NCI-H748 (cell line): ENCODE data around the gene MUC21.

Experiments used
- DNase-seq: peaks from one replicate; lab custom pipeline; 2025; ENCODE audit not compliant: unreplicated experiment; lab: John Stamatoyannopoulos, UW

The MUC21 gene

GRCh38 chr6:30983439-30983838 is at the start of gene MUC21:
Gene MUC21, plus strand, starts transcription at chr6:30983718. Its CDS starts 241 bp downstream, at chr6:30983959.
- DNase-seq = no peak

DNA sequence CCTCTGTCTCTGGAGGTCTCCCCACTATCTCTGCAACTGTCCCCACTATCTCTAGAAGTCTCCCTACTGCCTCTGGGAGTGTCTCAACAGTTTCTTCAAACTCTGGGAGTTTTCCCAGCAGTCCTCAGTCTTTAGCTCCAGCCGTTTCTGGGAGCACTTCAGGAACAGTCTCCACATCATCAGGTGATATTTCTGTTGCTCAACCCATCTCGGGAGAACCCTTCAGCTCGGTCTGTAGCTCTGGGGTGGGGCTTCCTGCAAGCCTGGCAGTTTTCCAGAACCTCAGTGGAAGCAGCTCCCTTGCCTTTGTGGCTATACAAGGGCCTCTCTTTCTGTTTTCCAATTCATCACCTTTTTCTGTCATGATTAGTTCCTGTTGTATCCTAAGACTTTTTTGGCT is 48.5 kb upstream of the MUC21 start:
- DNase-seq = peak; percentile 31

DNA sequence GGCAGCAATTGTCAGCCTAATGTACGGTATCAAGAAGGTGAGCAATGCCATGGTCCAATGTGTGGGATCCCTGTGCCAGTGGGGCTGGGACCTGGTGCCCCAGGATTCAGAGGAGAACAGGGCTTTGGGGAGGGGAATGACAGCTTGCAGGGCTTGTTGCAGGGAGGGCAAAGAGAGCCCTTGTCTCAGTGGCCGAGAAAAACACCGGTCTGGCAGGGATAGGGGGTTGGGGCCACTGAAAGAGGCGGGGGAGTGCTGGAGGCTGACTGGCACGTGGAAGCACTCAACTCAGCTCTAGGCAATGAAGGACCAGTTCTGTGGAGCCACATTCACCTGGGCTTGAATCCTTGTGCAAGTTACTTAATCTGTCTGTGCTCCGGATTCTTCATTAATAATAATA is 46.3 kb upstream of the MUC21 start:
- no peak for DNase-seq

- DNase-seq = no peak
Observed at GRCh38 chr6:30938730-30939129, 44.8 kb upstream of the MUC21 start.

- no peak for DNase-seq
Observed at GRCh38 chr6:30939473-30939872, 44.0 kb upstream of the MUC21 start.

- DNase-seq = no peak
Observed at GRCh38 chr6:30940361-30940986, 43.0 kb upstream of the MUC21 start, which contains the start of gene MUCL3. Gene MUCL3, plus strand, starts transcription at chr6:30940973. Its CDS starts 27 bp downstream, at chr6:30941000.

DNA sequence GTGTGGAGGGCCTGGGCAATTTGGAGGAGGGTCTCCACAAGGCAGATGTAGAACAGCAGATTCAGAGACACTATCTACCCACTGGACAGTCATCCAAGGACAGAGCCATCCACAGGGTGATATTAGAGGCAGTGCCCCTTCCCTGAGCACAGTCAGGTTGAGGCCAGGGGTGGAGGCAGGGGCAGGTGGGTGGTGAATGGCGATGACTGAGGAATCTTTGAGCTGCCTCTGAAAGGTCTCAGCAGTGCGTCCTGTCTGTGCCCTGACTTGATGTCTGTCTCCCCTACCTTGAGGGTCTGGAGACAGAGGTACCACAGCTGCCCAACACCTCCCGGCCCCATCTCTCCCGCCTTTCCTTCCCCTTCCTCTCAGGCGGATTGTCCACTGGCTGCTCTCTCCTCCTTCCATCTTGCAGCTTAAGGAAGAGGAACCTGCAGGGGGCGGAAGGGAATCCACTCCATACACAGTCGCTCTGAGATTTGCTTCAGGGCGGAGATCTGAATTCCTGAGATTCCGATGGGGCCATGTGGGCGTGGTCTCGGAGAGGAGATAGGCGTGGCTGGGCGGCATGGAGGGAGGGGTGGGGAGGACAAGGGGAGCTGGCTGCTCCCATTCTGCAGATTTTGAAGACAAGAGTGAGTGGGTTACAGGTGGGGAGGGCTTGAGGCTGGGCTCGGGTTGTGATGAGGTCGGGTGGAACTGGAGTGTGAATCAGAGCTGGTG is 41.0 kb upstream of the MUC21 start:
- DNase-seq = no peak

DNA sequence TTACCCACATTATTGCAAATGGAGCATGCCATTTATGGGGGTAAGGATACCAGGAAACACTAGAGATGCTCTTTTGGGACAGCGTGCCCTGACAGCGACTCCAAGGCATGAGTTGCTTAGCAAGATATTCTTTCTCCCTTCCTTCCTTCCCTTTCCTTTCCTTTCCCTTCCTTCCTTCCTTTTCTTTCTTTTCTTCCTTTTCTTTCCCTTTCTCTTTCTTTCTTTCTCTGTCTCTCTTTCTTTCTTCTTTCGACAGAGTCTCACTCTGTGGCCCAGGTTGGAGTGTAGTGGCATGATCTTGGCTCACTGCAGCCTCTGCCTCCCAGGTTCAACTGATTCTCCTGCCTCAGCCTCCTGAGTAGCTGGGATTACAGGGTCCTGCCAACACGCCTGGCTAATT is 39.5 kb upstream of the MUC21 start:
- DNase-seq = no peak

DNA sequence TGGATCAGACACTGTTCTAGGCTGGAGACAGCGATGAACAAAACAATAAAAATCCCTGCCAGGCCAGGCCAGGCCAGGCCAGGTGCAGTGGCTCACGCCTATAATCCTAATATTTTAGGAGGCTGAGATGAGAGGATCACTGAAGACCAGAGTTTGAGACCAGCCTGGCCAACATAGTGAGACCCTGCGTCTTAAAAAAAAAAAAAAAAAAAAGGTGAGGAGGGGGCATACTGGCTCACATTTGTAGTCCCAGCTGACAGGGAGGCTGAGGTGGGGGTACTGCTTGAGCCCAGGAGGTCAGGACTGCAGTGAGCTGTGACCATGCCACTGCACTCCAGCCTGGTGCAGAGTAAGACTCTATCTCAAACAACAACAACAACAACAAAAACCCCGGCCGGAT is 38.2 kb upstream of the MUC21 start:
- no peak for DNase-seq

- no peak for DNase-seq
Observed at GRCh38 chr6:30947231-30947630, 36.3 kb upstream of the MUC21 start.

DNA sequence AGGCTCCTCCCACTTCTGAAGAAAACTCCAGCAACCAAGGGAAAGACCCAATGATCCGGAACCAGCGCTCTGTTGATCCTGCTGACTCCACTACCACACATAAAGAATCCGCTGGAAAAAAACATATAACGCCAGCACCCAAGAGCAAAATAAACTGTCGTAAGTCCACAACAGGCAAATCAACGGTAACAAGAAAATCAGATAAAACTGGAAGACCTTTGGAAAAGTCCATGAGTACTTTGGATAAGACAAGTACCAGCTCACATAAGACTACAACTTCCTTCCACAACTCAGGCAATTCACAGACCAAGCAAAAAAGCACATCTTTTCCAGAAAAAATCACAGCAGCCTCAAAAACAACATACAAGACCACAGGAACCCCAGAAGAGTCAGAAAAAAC is 34.7 kb upstream of the MUC21 start:
- no peak for DNase-seq

GRCh38 chr6:30951907-30952469 is 31.5 kb upstream of the MUC21 start:
- DNase-seq = no peak

- no peak for DNase-seq
Observed at GRCh38 chr6:30954631-30955366, 28.7 kb upstream of the MUC21 start.

GRCh38 chr6:30955367-30956042 is 28.0 kb upstream of the MUC21 start:
- DNase-seq = peak; percentile 78

DNA sequence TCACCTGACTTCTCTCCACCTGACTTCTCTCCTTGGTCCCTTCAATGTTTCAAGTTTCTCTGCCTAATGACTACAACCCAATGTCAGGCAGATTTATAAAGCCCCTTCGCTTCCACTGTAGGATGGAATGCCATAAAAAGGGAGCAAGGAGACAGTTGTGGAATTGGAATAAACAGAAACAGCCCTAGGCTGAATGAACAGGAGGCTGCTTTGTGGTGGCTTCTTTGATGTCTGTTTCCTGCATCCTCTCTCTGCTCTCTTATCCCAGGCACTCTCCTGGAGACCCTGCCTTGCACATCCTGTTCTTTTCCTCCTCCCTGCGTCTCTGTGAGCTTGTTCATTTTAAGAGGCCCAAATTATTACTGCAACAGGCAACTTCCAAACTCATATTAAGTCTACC is 25.8 kb upstream of the MUC21 start:
- DNase-seq = no peak

DNA sequence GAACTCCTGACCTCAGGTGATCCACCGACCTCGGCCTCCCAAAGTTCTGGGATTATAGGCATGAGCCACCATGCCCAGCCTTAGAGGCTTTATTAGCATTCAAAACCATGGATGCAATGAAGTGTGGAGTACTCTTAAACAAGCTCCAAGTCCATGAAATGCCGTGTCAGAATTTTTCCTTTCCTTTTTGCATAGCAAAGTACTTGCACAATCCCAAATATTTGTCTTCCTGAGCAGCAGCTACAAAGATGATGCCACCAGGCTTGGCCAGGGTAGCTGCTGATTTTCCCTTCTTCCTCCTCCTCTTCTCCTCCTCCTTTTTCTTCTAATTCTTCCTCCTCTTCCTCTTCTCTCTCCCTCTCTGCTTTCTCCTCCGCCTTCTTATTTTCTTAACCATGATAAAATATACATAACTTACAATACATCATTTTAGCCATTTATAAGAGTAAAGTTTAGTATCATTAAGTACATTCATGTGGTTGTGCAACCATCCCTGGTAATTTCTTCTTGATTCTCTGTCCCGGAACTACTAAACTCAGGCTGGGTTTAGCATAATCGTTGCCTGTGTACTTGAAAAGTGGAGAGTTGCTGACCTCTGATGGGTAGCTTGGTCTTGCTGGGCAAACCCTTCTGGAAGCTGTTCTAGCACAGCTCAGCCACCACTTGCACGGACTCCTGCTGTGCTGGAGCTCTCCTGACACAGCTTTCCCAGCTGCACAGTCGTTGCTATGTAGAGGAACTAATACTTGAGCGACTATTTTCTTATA is 22.4 kb upstream of the MUC21 start:
- DNase-seq = peak; percentile 23

- no peak for DNase-seq
Observed at GRCh38 chr6:30962716-30963115, 20.8 kb upstream of the MUC21 start.

GRCh38 chr6:30963641-30964040 is 19.9 kb upstream of the MUC21 start:
- no peak for DNase-seq

- no peak for DNase-seq
Observed at GRCh38 chr6:30964075-30964474, 19.4 kb upstream of the MUC21 start.

DNA sequence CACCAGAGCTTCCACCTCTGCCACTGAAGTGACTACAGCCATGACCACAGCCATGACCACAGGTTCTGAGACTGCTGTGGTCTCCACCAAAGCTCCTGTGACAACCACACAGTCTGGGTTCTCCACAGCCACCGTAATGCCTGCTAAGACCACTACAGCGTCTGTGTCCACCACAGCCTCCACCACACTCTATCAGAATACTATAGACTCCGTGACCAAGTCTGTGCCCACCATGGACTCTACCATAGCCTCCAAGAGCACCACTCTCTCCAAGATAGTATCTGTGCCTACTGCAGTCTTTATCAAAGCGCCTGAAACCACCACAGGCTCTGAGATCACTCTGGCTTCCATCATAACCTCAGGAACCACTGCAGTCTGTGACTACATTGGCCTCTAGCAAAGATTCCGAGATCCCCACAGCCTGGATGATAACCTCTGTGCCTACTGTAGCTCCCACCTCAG is 18.3 kb upstream of the MUC21 start:
- no peak for DNase-seq
